Large intestine (tissue), 3 donors: Measurements from ENCODE around the gene KRT222. TPM values are rescaled to one million over a fixed set of nuclear protein-coding genes. Genes with fewer than 3 reads are reported as not detected.

ENCODE experiments used
- DNase-seq, 2 donors: peaks; one replicate each; pipeline versions ENCODE4 v3.0.0 to v3.0.0-alpha.2; 2013
- H3K27ac ChIP-seq: one replicate; pipeline ENCODE4 v1.5.1; 2013; ENCODE audit warnings: low read length
- H3K27me3 ChIP-seq: 2 replicates; pipeline ENCODE4 v1.6.1; 2013; ENCODE audit warnings: low read length; ENCODE audit not compliant: control insufficient read depth, insufficient read depth
- H3K36me3 ChIP-seq: 2 replicates; pipeline ENCODE4 v1.6.1; 2013; ENCODE audit warnings: low read length; ENCODE audit not compliant: control insufficient read depth, insufficient read depth
- H3K4me1 ChIP-seq: one replicate; pipeline ENCODE4 v1.6.1; 2013; ENCODE audit warnings: low read length; ENCODE audit not compliant: control insufficient read depth, insufficient read depth
- H3K4me3 ChIP-seq: one replicate; pipeline ENCODE4 v1.5.1; 2013; ENCODE audit warnings: low read length
- H3K9me3 ChIP-seq: one replicate; pipeline ENCODE4 v1.6.1; 2013; ENCODE audit warnings: mild to moderate bottlenecking, low read depth, low read length, moderate library complexity; ENCODE audit not compliant: control insufficient read depth
- WGBS: methylation state at CpG from one replicate; pipeline ENCODE4 v1.1.5; 2013; ENCODE audit warnings: low lambda C conversion rate; ENCODE audit not compliant: insufficient coverage; 5-methylcytosine and 5-hydroxymethylcytosine counted together
- polyA plus RNA-seq: library from polyadenylated mRNA; unstranded; fragments of 120-200 nt; gene quantifications from one replicate; pipeline ENCODE4 v1.2.1, GENCODE V29; 2013

The KRT222 gene
- polyA plus RNA-seq, 1 donor: 2.0 TPM

GRCh38 chr17:40616592-40616991 is 48.4 kb downstream of the KRT222 start:
- Histone ChIP-seq H3K36me3 (no peaks in the 10 kb centered on the region), H3K4me1 (peaks cover 16% of the 10 kb centered on the region), H3K4me3 (no peak overlapping the region), H3K27ac (no peak overlapping the region), H3K27me3 (peaks cover 2% of the 10 kb centered on the region), H3K9me3 (no peaks in the 10 kb centered on the region)
- whole genome bisulfite sequencing: no CpG with 5 or more reads among the region's 3 CpGs
- no peak for DNase-seq

GRCh38 chr17:40615841-40616476 is 49.0 kb downstream of the KRT222 start:
- WGBS: no CpG with 5 or more reads among the region's 10 CpGs
- H3K4me3 ChIP-seq: no peak overlapping the region
- H3K9me3 ChIP-seq: no peaks in the 10 kb centered on the region
- H3K36me3 ChIP-seq: no peaks in the 10 kb centered on the region
- DNase-seq: no peak
- no peak overlapping the region for H3K27ac ChIP-seq
- H3K27me3 ChIP-seq: peaks cover 2% of the 10 kb centered on the region
- H3K4me1 ChIP-seq: peaks cover 16% of the 10 kb centered on the region

GRCh38 chr17:40615068-40615840 is 49.7 kb downstream of the KRT222 start:
- Histone ChIP-seq H3K27ac (no peak overlapping the region), H3K4me3 (no peak overlapping the region), H3K36me3 (no peaks in the 10 kb centered on the region), H3K27me3 (peaks cover 2% of the 10 kb centered on the region), H3K9me3 (no peaks in the 10 kb centered on the region), H3K4me1 (peaks cover 16% of the 10 kb centered on the region)
- no CpG with 5 or more reads among the region's 7 CpGs for WGBS
- DNase-seq: peak; percentile 47 to 54

GRCh38 chr17:40614431-40615067 is 50.4 kb downstream of the KRT222 start:
- Histone ChIP-seq H3K36me3 (no peaks in the 10 kb centered on the region), H3K4me1 (peaks cover 14% of the 10 kb centered on the region), H3K27me3 (peaks cover 2% of the 10 kb centered on the region), H3K9me3 (no peaks in the 10 kb centered on the region), H3K27ac (no peak overlapping the region), H3K4me3 (no peak overlapping the region)
- no CpG with 5 or more reads among the region's 13 CpGs for WGBS
- DNase-seq: no peak

- H3K4me3 ChIP-seq: no peak overlapping the region
- no peaks in the 10 kb centered on the region for H3K36me3 ChIP-seq
- no peak overlapping the region for H3K27ac ChIP-seq
- H3K27me3 ChIP-seq: peaks cover 2% of the 10 kb centered on the region
- no CpG with 5 or more reads among the region's 5 CpGs for WGBS
- no peak for DNase-seq
- no peaks in the 10 kb centered on the region for H3K9me3 ChIP-seq
- H3K4me1 ChIP-seq: peaks cover 5% of the 10 kb centered on the region
These were observed 51.4 kb downstream of the KRT222 start for GRCh38 chr17:40613467-40614154.

GRCh38 chr17:40612599-40613244 is 52.3 kb downstream of the KRT222 start:
- H3K4me1 ChIP-seq: no peaks in the 10 kb centered on the region
- no peak overlapping the region for H3K4me3 ChIP-seq
- H3K27me3 ChIP-seq: peaks cover 2% of the 10 kb centered on the region
- H3K27ac ChIP-seq: no peak overlapping the region
- no peaks in the 10 kb centered on the region for H3K9me3 ChIP-seq
- DNase-seq: no peak
- WGBS: no CpG with 5 or more reads among the region's 11 CpGs
- no peaks in the 10 kb centered on the region for H3K36me3 ChIP-seq

- Histone ChIP-seq H3K4me3 (no peak overlapping the region), H3K4me1 (no peaks in the 10 kb centered on the region), H3K36me3 (no peaks in the 10 kb centered on the region), H3K27ac (no peak overlapping the region), H3K27me3 (peaks cover 2% of the 10 kb centered on the region), H3K9me3 (no peaks in the 10 kb centered on the region)
- 40% methylated on average over 1 of the region's 7 CpGs for WGBS
- DNase-seq: peak in 1 of 2 donors; percentile 27
These were observed 53.0 kb downstream of the KRT222 start for GRCh38 chr17:40611840-40612474.

GRCh38 chr17:40610359-40610758 is 54.6 kb downstream of the KRT222 start:
- Histone ChIP-seq H3K27ac (no peak overlapping the region), H3K4me3 (no peak overlapping the region), H3K27me3 (peaks cover 2% of the 10 kb centered on the region), H3K4me1 (no peaks in the 10 kb centered on the region), H3K36me3 (no peaks in the 10 kb centered on the region), H3K9me3 (no peaks in the 10 kb centered on the region)
- no CpG with 5 or more reads among the region's 2 CpGs for WGBS
- DNase-seq: no peak

- Histone ChIP-seq H3K27ac (no peak overlapping the region), H3K9me3 (no peaks in the 10 kb centered on the region), H3K27me3 (peaks cover 2% of the 10 kb centered on the region), H3K36me3 (no peaks in the 10 kb centered on the region), H3K4me3 (no peak overlapping the region), H3K4me1 (no peaks in the 10 kb centered on the region)
- WGBS: 20% methylated on average over 1 of the region's 6 CpGs
- DNase-seq: no peak
These were observed 56.9 kb downstream of the KRT222 start for GRCh38 chr17:40608061-40608581.
